ENCODE data around the gene SENP1.

Gene SENP1

DNA sequence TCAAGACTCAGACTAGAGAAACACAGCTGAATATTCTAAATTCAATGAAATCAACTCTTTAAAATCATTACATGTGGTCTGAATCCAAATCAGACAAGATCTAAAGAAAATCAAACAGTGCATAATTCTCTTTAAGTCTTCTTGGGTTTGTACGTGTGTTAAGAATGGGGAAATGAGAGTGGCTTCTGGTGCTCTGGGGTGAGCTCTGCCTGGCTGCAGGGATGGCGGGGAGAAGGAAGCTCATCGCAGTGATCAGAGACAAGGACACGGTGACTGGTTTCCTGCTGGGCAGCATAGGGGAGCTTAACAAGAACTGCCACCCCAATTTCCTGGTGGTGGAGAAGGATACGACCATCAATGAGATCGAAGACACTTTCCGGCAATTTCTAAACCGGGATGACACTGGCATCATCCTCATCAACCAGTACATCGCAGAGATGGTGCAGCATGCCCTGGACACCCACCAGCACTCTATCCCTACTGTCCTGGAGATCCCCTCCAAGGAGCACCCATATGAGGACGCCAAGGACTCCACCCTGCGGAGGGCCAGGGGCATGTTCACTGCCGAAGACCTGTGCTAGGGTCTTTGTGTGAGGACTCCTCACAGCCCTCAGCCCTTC is 20.9 kb downstream of the SENP1 start:
- H3K27ac ChIP-seq, result no peak overlapping the region
- TF ChIP-seq ZFX (IDR thresholded peaks at IDR 0.05; ENCODE audit: borderline replicate concordance), result no peak
- TF ChIP-seq, protein P1, sequence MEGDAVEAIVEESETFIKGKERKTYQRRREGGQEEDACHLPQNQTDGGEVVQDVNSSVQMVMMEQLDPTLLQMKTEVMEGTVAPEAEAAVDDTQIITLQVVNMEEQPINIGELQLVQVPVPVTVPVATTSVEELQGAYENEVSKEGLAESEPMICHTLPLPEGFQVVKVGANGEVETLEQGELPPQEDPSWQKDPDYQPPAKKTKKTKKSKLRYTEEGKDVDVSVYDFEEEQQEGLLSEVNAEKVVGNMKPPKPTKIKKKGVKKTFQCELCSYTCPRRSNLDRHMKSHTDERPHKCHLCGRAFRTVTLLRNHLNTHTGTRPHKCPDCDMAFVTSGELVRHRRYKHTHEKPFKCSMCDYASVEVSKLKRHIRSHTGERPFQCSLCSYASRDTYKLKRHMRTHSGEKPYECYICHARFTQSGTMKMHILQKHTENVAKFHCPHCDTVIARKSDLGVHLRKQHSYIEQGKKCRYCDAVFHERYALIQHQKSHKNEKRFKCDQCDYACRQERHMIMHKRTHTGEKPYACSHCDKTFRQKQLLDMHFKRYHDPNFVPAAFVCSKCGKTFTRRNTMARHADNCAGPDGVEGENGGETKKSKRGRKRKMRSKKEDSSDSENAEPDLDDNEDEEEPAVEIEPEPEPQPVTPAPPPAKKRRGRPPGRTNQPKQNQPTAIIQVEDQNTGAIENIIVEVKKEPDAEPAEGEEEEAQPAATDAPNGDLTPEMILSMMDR (IDR thresholded peaks at IDR 0.05), result no peak

DNA sequence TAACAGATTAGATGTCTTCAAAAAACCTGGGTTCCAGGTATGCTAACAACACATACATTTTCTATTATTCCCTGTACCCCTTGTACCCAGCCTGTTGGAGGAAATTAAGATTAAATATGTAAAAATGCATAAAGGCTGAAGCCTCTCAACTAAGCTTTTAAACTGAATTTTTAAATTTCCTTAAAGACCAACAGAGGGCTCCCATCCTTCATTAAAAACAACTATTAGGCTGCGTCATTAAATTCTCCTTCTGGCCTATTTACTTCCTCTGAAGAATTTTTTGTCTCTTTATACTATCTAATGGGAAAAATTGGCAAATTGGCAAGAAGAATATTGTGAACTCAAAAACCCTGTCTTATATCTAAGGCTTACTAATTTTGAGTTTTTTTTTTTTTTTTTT is 21.8 kb downstream of the SENP1 start:
- TF ChIP-seq, protein P1 (IDR thresholded peaks at IDR 0.05), result peak; percentile 38
- TF ChIP-seq ZFX (IDR thresholded peaks at IDR 0.05; ENCODE audit: borderline replicate concordance), result no peak
- H3K27ac ChIP-seq, result no peak overlapping the region

GRCh38 chr12:48080821-48081220 is 25.1 kb downstream of the SENP1 start:
- H3K27ac ChIP-seq, result no peak overlapping the region
- TF ChIP-seq, protein P1 (IDR thresholded peaks at IDR 0.05), result no peak
- no peak for TF ChIP-seq ZFX (IDR thresholded peaks at IDR 0.05; ENCODE audit: borderline replicate concordance)

DNA sequence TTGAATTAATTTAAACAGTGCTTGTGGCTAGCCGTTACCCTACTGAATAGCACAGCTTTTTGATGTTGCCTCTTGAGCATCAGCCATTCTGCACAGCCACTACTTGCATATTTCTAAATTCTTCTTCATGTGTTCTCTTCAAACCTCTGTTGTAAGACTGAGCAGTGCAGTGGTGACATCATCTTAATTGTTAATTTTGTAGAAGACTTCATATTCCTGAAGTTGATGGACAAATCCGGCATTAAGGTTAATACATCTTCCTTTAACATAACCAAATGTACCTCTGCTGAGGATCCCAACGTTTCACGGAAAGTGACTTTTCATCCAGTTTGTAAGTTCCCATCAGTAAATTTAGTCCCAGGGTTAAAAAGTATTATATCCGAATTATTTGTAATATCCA is 25.6 kb downstream of the SENP1 start:
- TF ChIP-seq, protein P1 (IDR thresholded peaks at IDR 0.05), result no peak
- TF ChIP-seq ZFX (IDR thresholded peaks at IDR 0.05; ENCODE audit: borderline replicate concordance), result no peak
- no peak overlapping the region for H3K27ac ChIP-seq

- TF ChIP-seq, protein P1 (IDR thresholded peaks at IDR 0.05), result no peak
- no peak for TF ChIP-seq ZFX (IDR thresholded peaks at IDR 0.05; ENCODE audit: borderline replicate concordance)
- H3K27ac ChIP-seq, result no peak overlapping the region
Measured at GRCh38 chr12:48078901-48079300, 27.0 kb downstream of the SENP1 start.

DNA sequence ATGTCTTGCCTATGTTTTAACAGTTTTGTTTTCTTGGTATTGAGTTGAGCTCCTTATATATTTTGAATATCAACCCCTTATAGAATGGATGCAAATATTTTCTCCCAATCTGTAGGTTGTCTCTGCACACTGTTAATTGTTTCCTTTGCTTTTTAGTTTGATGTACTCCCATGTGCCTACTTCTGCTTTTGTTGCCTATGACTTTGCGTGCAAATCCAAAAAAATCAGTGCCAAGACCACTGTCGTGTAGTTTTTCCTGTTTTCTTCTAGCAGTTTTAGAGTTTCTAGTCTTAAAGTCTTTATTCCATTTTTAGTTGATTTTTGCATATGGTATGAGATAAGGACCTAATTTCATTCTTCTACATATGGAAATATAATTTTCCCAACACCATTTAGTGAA is 28.8 kb downstream of the SENP1 start:
- no peak for TF ChIP-seq ZFX (IDR thresholded peaks at IDR 0.05; ENCODE audit: borderline replicate concordance)
- TF ChIP-seq, protein P1 (IDR thresholded peaks at IDR 0.05), result no peak
- H3K27ac ChIP-seq, result no peak overlapping the region

DNA sequence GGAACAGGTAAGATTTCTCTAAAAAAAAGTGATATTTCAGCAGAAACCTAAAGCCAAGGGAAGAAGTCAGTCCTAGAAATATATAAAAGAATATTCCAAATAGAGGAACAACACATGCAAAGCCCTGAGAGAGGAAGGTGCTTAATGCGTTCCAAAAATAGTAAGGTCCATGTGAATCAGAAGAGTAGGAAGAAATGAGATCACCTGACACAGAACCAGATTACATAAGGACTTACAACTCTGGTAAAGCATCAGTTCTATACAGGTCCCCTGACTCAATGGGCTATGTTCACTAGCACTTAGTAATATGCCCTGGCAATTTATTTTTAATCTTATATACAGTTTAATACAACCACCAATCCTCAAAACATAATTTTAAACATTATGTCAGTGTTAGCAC is 30.0 kb downstream of the SENP1 start:
- TF ChIP-seq ZFX (IDR thresholded peaks at IDR 0.05; ENCODE audit: borderline replicate concordance), result no peak
- TF ChIP-seq, protein P1 (IDR thresholded peaks at IDR 0.05), result no peak
- H3K27ac ChIP-seq, result no peak overlapping the region
